Loucy (cell line): ENCODE data around the gene HOXD13.

Experiments used
- H2AFZ ChIP-seq: fragments of 200-600 bp; sonication (generic); 2 replicates; pipeline ENCODE4 v1.6.0; 2016; ENCODE audit warnings: antibody characterized with exemption, mild to moderate bottlenecking, low read length, moderate library complexity
- H3F3A ChIP-seq: fragments of 200-600 bp; 2 replicates; pipeline ENCODE4 v1.6.0; 2016; ENCODE audit warnings: antibody characterized with exemption, low read depth, mild to moderate bottlenecking
- H3K27me3 ChIP-seq: fragments of 200-600 bp; sonication (generic); 2 replicates; pipeline ENCODE4 v1.6.1; 2014; ENCODE audit warnings: low read length, mild to moderate bottlenecking; ENCODE audit not compliant: insufficient read depth, poor library complexity, severe bottlenecking
- H3K36me3 ChIP-seq: fragments of 200-600 bp; sonication (generic); 2 replicates; pipeline ENCODE4 v1.6.1; 2016; ENCODE audit warnings: low read length; ENCODE audit not compliant: insufficient read depth
- H3K4me1 ChIP-seq: fragments of 200-600 bp; sonication (generic); 2 replicates; pipeline ENCODE4 v1.5.1; 2014; ENCODE audit warnings: low read length, mild to moderate bottlenecking; ENCODE audit not compliant: insufficient read depth, poor library complexity, severe bottlenecking
- H3K4me2 ChIP-seq: fragments of 200-600 bp; sonication (generic); 2 replicates; pipeline ENCODE4 v1.6.0; 2014; ENCODE audit warnings: antibody characterized with exemption, low read length, low read depth, mild to moderate bottlenecking; ENCODE audit not compliant: poor library complexity, severe bottlenecking
- H3K4me3 ChIP-seq: fragments of 200-600 bp; sonication (generic); 2 replicates; pipeline ENCODE4 v1.5.1; 2014; ENCODE audit warnings: low read length, mild to moderate bottlenecking, mixed read lengths; ENCODE audit not compliant: poor library complexity, severe bottlenecking
- H3K79me2 ChIP-seq: fragments of 200-600 bp; sonication (generic); 2 replicates; pipeline ENCODE4 v1.6.1; 2014; ENCODE audit warnings: low read length; ENCODE audit not compliant: insufficient read depth
- H3K9ac ChIP-seq: fragments of 200-600 bp; sonication (generic); 2 replicates; pipeline ENCODE4 v1.6.0; 2014; ENCODE audit warnings: mild to moderate bottlenecking, low read depth, low read length, moderate library complexity; ENCODE audit not compliant: poor library complexity, severe bottlenecking
- H3K9me2 ChIP-seq: fragments of 200-600 bp; sonication (generic); replicated peaks from 2 replicates; pipeline ENCODE4 v1.6.1; 2016; ENCODE audit warnings: low read depth, low read length, mixed read lengths
- H3K9me3 ChIP-seq: fragments of 200-600 bp; sonication (generic); 2 replicates; pipeline ENCODE4 v1.6.1; 2014; ENCODE audit warnings: mild to moderate bottlenecking, antibody characterized with exemption, low read length, low read depth; ENCODE audit not compliant: insufficient read depth
- H4K20me1 ChIP-seq: fragments of 200-600 bp; sonication (generic); 2 replicates; pipeline ENCODE4 v1.6.0; 2014; ENCODE audit warnings: antibody characterized with exemption, low read length, mild to moderate bottlenecking; ENCODE audit not compliant: insufficient read depth, poor library complexity, severe bottlenecking
- EZH2phosphoT487 ChIP-seq: fragments of 200-600 bp; IDR thresholded peaks from 2 replicates; pipeline ENCODE4 v1.6.1; 2018; ENCODE audit warnings: antibody characterized with exemption, mild to moderate bottlenecking, moderate library complexity, borderline replicate concordance
- TF ChIP-seq, protein P1 (sequence below): fragments of 200-600 bp; sonication (generic); conservative IDR thresholded peaks from 2 replicates; pipeline ENCODE4 v1.5.1; 2014; ENCODE audit warnings: mild to moderate bottlenecking, antibody characterized with exemption, low read length

HOXD13 gene

DNA sequence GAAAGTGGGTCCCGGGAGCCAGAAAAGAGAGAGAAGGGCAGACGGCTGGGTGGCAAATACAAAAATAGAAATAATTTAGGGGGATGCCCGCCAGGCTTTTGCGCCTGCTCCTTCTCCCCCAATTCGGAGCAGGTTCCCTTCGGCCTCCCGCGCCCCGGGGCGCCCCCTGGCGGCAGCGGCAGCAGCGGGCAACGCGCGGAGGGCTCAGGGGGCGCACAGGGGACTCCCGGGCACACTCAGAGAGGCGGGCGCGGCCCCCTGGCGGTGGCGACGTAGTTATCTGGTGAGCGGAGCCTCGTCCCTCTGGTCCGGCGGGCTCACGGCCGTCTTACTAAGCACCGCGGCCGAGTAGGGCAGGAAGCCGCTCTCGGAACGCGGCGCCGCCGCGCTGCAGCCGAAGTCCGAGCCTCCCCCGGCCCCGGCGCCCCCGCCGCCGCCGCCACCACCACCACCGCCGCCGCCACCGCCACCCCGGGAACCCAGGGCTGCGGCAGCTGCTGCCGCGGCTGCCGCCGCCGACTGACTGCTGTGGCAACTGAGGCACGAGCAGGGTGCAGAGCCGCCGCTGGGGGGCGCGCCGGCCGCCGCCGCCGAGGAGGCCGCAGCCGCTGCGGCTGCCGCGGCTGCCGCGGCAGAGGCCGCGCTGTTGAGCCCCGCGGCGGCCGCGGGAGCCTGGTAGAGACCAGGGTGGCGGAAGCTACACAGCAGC, 12.5 kb upstream of the HOXD13 start:
- H3K9ac ChIP-seq = no peak overlapping the region
- H3K4me3 ChIP-seq = no peak overlapping the region
- H3K79me2 ChIP-seq = no peaks in the 10 kb centered on the region
- H3K27me3 ChIP-seq = no peaks in the 10 kb centered on the region
- no peaks in the 10 kb centered on the region for H3K9me2 ChIP-seq
- H2AFZ ChIP-seq = no peak overlapping the region
- H4K20me1 ChIP-seq = no peaks in the 10 kb centered on the region
- H3K36me3 ChIP-seq = no peaks in the 10 kb centered on the region
- H3F3A ChIP-seq = no peaks in the 10 kb centered on the region
- H3K9me3 ChIP-seq = no peaks in the 10 kb centered on the region
- H3K4me2 ChIP-seq = no peak overlapping the region
- TF ChIP-seq, protein P1, sequence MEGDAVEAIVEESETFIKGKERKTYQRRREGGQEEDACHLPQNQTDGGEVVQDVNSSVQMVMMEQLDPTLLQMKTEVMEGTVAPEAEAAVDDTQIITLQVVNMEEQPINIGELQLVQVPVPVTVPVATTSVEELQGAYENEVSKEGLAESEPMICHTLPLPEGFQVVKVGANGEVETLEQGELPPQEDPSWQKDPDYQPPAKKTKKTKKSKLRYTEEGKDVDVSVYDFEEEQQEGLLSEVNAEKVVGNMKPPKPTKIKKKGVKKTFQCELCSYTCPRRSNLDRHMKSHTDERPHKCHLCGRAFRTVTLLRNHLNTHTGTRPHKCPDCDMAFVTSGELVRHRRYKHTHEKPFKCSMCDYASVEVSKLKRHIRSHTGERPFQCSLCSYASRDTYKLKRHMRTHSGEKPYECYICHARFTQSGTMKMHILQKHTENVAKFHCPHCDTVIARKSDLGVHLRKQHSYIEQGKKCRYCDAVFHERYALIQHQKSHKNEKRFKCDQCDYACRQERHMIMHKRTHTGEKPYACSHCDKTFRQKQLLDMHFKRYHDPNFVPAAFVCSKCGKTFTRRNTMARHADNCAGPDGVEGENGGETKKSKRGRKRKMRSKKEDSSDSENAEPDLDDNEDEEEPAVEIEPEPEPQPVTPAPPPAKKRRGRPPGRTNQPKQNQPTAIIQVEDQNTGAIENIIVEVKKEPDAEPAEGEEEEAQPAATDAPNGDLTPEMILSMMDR = no peak
- no peak for TF ChIP-seq EZH2phosphoT487
- no peaks in the 10 kb centered on the region for H3K4me1 ChIP-seq

GRCh38 chr2:176080540-176081375, 11.8 kb upstream of the HOXD13 start:
- TF ChIP-seq, protein P1 = no peak
- no peak for TF ChIP-seq EZH2phosphoT487
- no peaks in the 10 kb centered on the region for H3K4me1 ChIP-seq
- H3K9me2 ChIP-seq = no peaks in the 10 kb centered on the region
- no peaks in the 10 kb centered on the region for H3K9me3 ChIP-seq
- H3F3A ChIP-seq = no peaks in the 10 kb centered on the region
- no peak overlapping the region for H2AFZ ChIP-seq
- H3K79me2 ChIP-seq = no peaks in the 10 kb centered on the region
- H3K4me2 ChIP-seq = no peak overlapping the region
- no peak overlapping the region for H3K9ac ChIP-seq
- H3K4me3 ChIP-seq = no peak overlapping the region
- no peaks in the 10 kb centered on the region for H4K20me1 ChIP-seq
- no peaks in the 10 kb centered on the region for H3K27me3 ChIP-seq
- H3K36me3 ChIP-seq = no peaks in the 10 kb centered on the region

DNA sequence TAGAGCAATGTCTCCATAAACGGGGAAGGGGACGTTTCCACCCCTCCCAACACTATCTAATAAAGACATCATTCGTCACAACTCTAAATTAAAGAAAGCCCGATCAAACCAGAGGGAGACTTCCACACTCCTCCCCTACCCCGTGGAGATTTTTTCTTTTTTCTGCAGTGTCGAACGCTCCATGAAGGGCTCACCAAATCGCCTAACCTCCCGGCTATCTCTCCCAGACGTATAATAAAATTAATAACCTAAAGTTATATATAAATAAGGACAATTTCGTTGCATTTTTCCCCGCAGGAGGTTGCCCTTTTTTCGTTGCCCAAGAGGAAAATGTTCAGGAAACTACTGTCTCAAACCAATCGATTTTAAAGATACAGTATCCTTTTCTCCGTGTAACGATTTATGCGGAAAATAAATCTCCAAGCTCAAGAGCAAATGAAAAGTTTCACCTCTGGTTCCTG, 11.1 kb upstream of the HOXD13 start:
- no peak overlapping the region for H3K9ac ChIP-seq

More for the DNA sequence above, 11.1 kb upstream of the HOXD13 start:
- Histone ChIP-seq H4K20me1 (no peaks in the 10 kb centered on the region), H3K27me3 (no peaks in the 10 kb centered on the region), H3F3A (no peaks in the 10 kb centered on the region), H3K36me3 (no peaks in the 10 kb centered on the region), H3K9me3 (no peaks in the 10 kb centered on the region), H2AFZ (no peak overlapping the region), H3K79me2 (no peaks in the 10 kb centered on the region), H3K4me1 (no peaks in the 10 kb centered on the region), H3K4me3 (no peak overlapping the region), H3K9me2 (no peaks in the 10 kb centered on the region), H3K4me2 (no peak overlapping the region)
- TF ChIP-seq, protein P1 = no peak
- TF ChIP-seq EZH2phosphoT487 = no peak
